CD4-positive, alpha-beta T cell treated with Interleukin-15 for 1 hour (primary cell): ENCODE results near the gene C1orf146.
"Not testable (repeated sequence)": the region's sequence is repeated elsewhere in the genome, so short reads cannot be mapped to it uniquely, and the experiment has no call there.

ENCODE experiments used
- DNase-seq: peaks from one replicate; pipeline ENCODE4 v3.0.0-alpha.2; 2020

The C1orf146 gene

GRCh38 chr1:92217721-92218120 is at the start of gene C1orf146:
Gene C1orf146 (plus strand): TSS chr1:92217915. CDS start chr1:92231421, 13,506 bp downstream.
- no peak for DNase-seq

GRCh38 chr1:92168657-92169056 is 49.1 kb upstream of the C1orf146 start:
- no peak for DNase-seq

GRCh38 chr1:92169214-92170005 is 48.3 kb upstream of the C1orf146 start:
- no peak for DNase-seq

GRCh38 chr1:92184632-92185031 is 33.1 kb upstream of the C1orf146 start:
- DNase-seq, result no peak

GRCh38 chr1:92186081-92186480 is 31.6 kb upstream of the C1orf146 start:
- no peak for DNase-seq

GRCh38 chr1:92188436-92189255 is 29.1 kb upstream of the C1orf146 start:
- no peak for DNase-seq

- no peak for DNase-seq
These were observed 26.0 kb upstream of the C1orf146 start for GRCh38 chr1:92191726-92192125.

GRCh38 chr1:92192246-92192645 is 25.5 kb upstream of the C1orf146 start:
- no peak for DNase-seq

GRCh38 chr1:92194511-92194910 is 23.2 kb upstream of the C1orf146 start:
- no peak for DNase-seq

GRCh38 chr1:92201973-92202372 is 15.7 kb upstream of the C1orf146 start:
- DNase-seq, result no peak

- DNase-seq, result no peak
These were observed 14.6 kb upstream of the C1orf146 start for GRCh38 chr1:92203105-92203504.

GRCh38 chr1:92210701-92211100 is 7.0 kb upstream of the C1orf146 start:
- no peak for DNase-seq

GRCh38 chr1:92211166-92211565 is 6.5 kb upstream of the C1orf146 start:
- DNase-seq, result no peak

GRCh38 chr1:92218559-92218958 is 844 bp downstream of the C1orf146 start:
- DNase-seq, result no peak

- DNase-seq, result no peak
These were observed 1.3 kb downstream of the C1orf146 start for GRCh38 chr1:92219028-92219427.

- no peak for DNase-seq
These were observed 10.7 kb downstream of the C1orf146 start for GRCh38 chr1:92228401-92228800.

GRCh38 chr1:92230736-92231135 is 13.0 kb downstream of the C1orf146 start:
- no peak for DNase-seq

GRCh38 chr1:92240034-92240433 is 22.3 kb downstream of the C1orf146 start:
- DNase-seq, result no peak

- DNase-seq, result no peak
These were observed 26.7 kb downstream of the C1orf146 start for GRCh38 chr1:92244376-92244775.

- not testable (repeated sequence) for DNase-seq
These were observed 37.0 kb downstream of the C1orf146 start for GRCh38 chr1:92254714-92255113.

- no peak for DNase-seq
These were observed 41.6 kb downstream of the C1orf146 start for GRCh38 chr1:92259350-92259749.

- no peak for DNase-seq
These were observed 44.8 kb downstream of the C1orf146 start for GRCh38 chr1:92262516-92262915.

- no peak for DNase-seq
These were observed 55.3 kb downstream of the C1orf146 start for GRCh38 chr1:92273039-92273438.

- no peak for DNase-seq
These were observed 57.2 kb downstream of the C1orf146 start for GRCh38 chr1:92274939-92275338.
